MM.1S (cell line): Measurements from ENCODE around the gene SGMS1.

ENCODE experiments used
- DNase-seq: peaks from one replicate; pipeline ENCODE4 v3.0.0-alpha.2; 2015
- H2AFZ ChIP-seq: fragments of 300-600 bp; sonication (generic); 2 replicates; pipeline ENCODE4 v1.6.0; 2016; ENCODE audit warnings: antibody characterized with exemption, low read length
- H3F3A ChIP-seq: fragments of 300-600 bp; sonication (generic); 2 replicates; pipeline ENCODE4 v1.6.1; 2016; ENCODE audit warnings: mild to moderate bottlenecking, antibody characterized with exemption, low read length, moderate library complexity, mixed read lengths; ENCODE audit not compliant: insufficient read depth
- H3K27ac ChIP-seq: fragments of 300-600 bp; sonication (generic); 2 replicates; pipeline ENCODE4 v1.5.1; 2016; ENCODE audit warnings: mild to moderate bottlenecking, low read length
- H3K27me3 ChIP-seq: fragments of 300-600 bp; sonication (generic); replicated peaks from 2 replicates; pipeline ENCODE4 v1.6.0; 2016; ENCODE audit warnings: low read length; ENCODE audit not compliant: insufficient read depth
- H3K36me3 ChIP-seq: fragments of 300-600 bp; sonication (generic); replicated peaks from 2 replicates; pipeline ENCODE4 v1.6.1; 2016; ENCODE audit warnings: mild to moderate bottlenecking, low read length, mixed read lengths; ENCODE audit not compliant: insufficient read depth
- H3K4me1 ChIP-seq: fragments of 300-600 bp; sonication (generic); 2 replicates; pipeline ENCODE4 v1.6.1; 2016; ENCODE audit warnings: low read length, mixed read lengths
- H3K4me2 ChIP-seq: fragments of 300-600 bp; sonication (generic); 2 replicates; pipeline ENCODE4 v1.6.0; 2016; ENCODE audit warnings: low read depth, low read length
- H3K4me3 ChIP-seq: fragments of 300-600 bp; sonication (generic); 2 replicates; pipeline ENCODE4 v1.5.1; 2016; ENCODE audit warnings: low read length, mixed read lengths
- H3K79me2 ChIP-seq: fragments of 300-600 bp; sonication (generic); 2 replicates; pipeline ENCODE4 v1.6.1; 2016; ENCODE audit warnings: mixed run types, low read length, mixed read lengths
- H3K9ac ChIP-seq: fragments of 300-600 bp; sonication (generic); 2 replicates; pipeline ENCODE4 v1.6.1; 2016; ENCODE audit warnings: low read length, mixed read lengths
- H3K9me2 ChIP-seq: fragments of 300-600 bp; sonication (generic); replicated peaks from 2 replicates; pipeline ENCODE4 v1.6.1; 2016; ENCODE audit warnings: mild to moderate bottlenecking, low read length, mixed read lengths; ENCODE audit not compliant: insufficient read depth
- H3K9me3 ChIP-seq: fragments of 300-600 bp; sonication (generic); replicated peaks from 2 replicates; pipeline ENCODE4 v1.6.1; 2016; ENCODE audit warnings: mild to moderate bottlenecking, low read length, mixed read lengths; ENCODE audit not compliant: insufficient read depth
- H4K20me1 ChIP-seq: fragments of 300-600 bp; sonication (generic); 2 replicates; pipeline ENCODE4 v1.6.1; 2016; ENCODE audit warnings: mild to moderate bottlenecking, low read length, moderate library complexity, mixed read lengths; ENCODE audit not compliant: insufficient read depth
- EZH2 ChIP-seq: fragments of 300-600 bp; sonication (generic); optimal IDR thresholded peaks from 2 replicates; pipeline ENCODE3; 2017; ENCODE audit warnings: low read depth, mild to moderate bottlenecking, antibody characterized with exemption, low read length, mixed read lengths
- EZH2phosphoT487 ChIP-seq: fragments of 300-600 bp; sonication (generic); IDR thresholded peaks from 2 replicates; pipeline ENCODE4 v1.6.1; 2018; ENCODE audit warnings: antibody characterized with exemption, low read length
- TF ChIP-seq, protein P1 (sequence below): fragments of 300-600 bp; sonication (generic); IDR thresholded peaks from 2 replicates; pipeline ENCODE4 v1.5.1; 2016; ENCODE audit warnings: antibody characterized with exemption, low read length, mixed read lengths

SGMS1 gene

DNA sequence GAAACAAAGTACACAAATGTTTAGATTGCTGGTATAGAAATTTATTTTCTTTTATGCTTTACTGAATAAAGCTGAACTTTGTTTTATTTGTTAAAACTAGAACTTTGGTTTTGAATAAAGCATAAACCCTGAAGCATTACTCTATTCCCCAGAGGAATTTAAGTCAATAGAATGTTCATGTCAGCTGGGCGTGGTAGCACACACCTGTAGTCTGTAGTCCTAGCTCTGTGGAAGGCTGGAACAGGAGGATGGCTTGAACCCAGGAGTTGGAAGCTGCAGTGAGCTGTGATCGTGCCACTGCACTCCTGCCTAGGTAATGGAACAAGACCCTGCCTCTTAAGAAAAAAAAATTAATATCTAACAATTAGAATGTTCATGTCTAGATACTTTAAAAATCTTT lies 233.5 kb downstream of the SGMS1 start:
- no peak for DNase-seq

GRCh38 chr10:50388181-50388580 lies 235.6 kb downstream of the SGMS1 start:
- no peak overlapping the region for H3K9ac ChIP-seq
- H3K79me2 ChIP-seq = no peaks in the 10 kb centered on the region
- H3K4me3 ChIP-seq = no peak overlapping the region
- H3K4me2 ChIP-seq = no peak overlapping the region
- no peaks in the 10 kb centered on the region for H3K27me3 ChIP-seq
- no peaks in the 10 kb centered on the region for H3K9me3 ChIP-seq
- DNase-seq = no peak
- peaks cover 11% of the 10 kb centered on the region; the same call in 1 of the 2 replicates for H3K4me1 ChIP-seq
- no peak overlapping the region for H2AFZ ChIP-seq
- no peaks in the 10 kb centered on the region for H4K20me1 ChIP-seq
- TF ChIP-seq EZH2phosphoT487 (no peak), EZH2 (no peak)
- TF ChIP-seq, protein P1, sequence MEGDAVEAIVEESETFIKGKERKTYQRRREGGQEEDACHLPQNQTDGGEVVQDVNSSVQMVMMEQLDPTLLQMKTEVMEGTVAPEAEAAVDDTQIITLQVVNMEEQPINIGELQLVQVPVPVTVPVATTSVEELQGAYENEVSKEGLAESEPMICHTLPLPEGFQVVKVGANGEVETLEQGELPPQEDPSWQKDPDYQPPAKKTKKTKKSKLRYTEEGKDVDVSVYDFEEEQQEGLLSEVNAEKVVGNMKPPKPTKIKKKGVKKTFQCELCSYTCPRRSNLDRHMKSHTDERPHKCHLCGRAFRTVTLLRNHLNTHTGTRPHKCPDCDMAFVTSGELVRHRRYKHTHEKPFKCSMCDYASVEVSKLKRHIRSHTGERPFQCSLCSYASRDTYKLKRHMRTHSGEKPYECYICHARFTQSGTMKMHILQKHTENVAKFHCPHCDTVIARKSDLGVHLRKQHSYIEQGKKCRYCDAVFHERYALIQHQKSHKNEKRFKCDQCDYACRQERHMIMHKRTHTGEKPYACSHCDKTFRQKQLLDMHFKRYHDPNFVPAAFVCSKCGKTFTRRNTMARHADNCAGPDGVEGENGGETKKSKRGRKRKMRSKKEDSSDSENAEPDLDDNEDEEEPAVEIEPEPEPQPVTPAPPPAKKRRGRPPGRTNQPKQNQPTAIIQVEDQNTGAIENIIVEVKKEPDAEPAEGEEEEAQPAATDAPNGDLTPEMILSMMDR = no peak
- no peaks in the 10 kb centered on the region for H3K36me3 ChIP-seq
- no peaks in the 10 kb centered on the region for H3F3A ChIP-seq
- no peaks in the 10 kb centered on the region for H3K9me2 ChIP-seq
- H3K27ac ChIP-seq = no peak overlapping the region

More for the DNA sequence above, 233.5 kb downstream of the SGMS1 start:
- H3K36me3 ChIP-seq = no peaks in the 10 kb centered on the region
- H3K9me2 ChIP-seq = no peaks in the 10 kb centered on the region
- H3F3A ChIP-seq = no peaks in the 10 kb centered on the region
- no peak overlapping the region for H3K4me2 ChIP-seq
- no peaks in the 10 kb centered on the region for H3K9me3 ChIP-seq
- H3K27me3 ChIP-seq = no peaks in the 10 kb centered on the region
- TF ChIP-seq, protein P1 = no peak
- TF ChIP-seq EZH2 = no peak
- H2AFZ ChIP-seq = no peak overlapping the region
- no peak overlapping the region for H3K4me3 ChIP-seq
- H3K79me2 ChIP-seq = no peaks in the 10 kb centered on the region
- H3K27ac ChIP-seq = no peak overlapping the region
- H3K4me1 ChIP-seq = peaks cover 11% of the 10 kb centered on the region; the same call in 1 of the 2 replicates
- H3K9ac ChIP-seq = no peak overlapping the region
- no peaks in the 10 kb centered on the region for H4K20me1 ChIP-seq

- Histone ChIP-seq H3K79me2 (no peaks in the 10 kb centered on the region), H3K4me3 (no peak overlapping the region), H3K9me2 (no peaks in the 10 kb centered on the region), H3F3A (no peaks in the 10 kb centered on the region), H3K9ac (no peak overlapping the region), H3K4me1 (peaks cover 11% of the 10 kb centered on the region; the same call in 1 of the 2 replicates), H2AFZ (no peak overlapping the region), H3K27me3 (no peaks in the 10 kb centered on the region), H3K36me3 (no peaks in the 10 kb centered on the region), H3K27ac (no peak overlapping the region), H3K4me2 (no peak overlapping the region), H4K20me1 (no peaks in the 10 kb centered on the region), H3K9me3 (no peaks in the 10 kb centered on the region)
- TF ChIP-seq EZH2phosphoT487 (no peak), EZH2 (no peak)
- TF ChIP-seq, protein P1 = no peak
- no peak for DNase-seq
Observed at GRCh38 chr10:50387732-50388073, 236.1 kb downstream of the SGMS1 start.
